Endometrial microvascular endothelial cells (primary cell): Measurements from ENCODE around the gene TMEM247. TPM values are rescaled to one million over a fixed set of nuclear protein-coding genes. Genes with fewer than 3 reads are reported as not detected.

Experiments used
- in situ Hi-C: cut with HindIII; loops from 2 replicates; pipeline ENCODE4 v1.10.0; 2017; ENCODE audit warnings: low sequenced_read_pairs, low pct_unique_long_range_greater_than_20kb; ENCODE audit errors: inconsistent ontology term
- total RNA-seq: library from RNA; depleted of rRNA; stranded (reverse); fragments of >200 nt; gene quantifications from one replicate; pipeline ENCODE4 v1.2.3, GENCODE V29; 2015; ENCODE audit errors: inconsistent ontology term

TMEM247 gene
- not detected for total RNA-seq

- in situ Hi-C loops: no loop called here
These were observed at the start of gene TMEM247 for GRCh38 chr2:46479265-46479664. TMEM247 (plus strand) TSS chr2:46479565.

- in situ Hi-C loops: no loop called here
These were observed 49.0 kb upstream of the TMEM247 start for GRCh38 chr2:46430413-46430812.

- in situ Hi-C loops: no loop called here
These were observed 48.4 kb upstream of the TMEM247 start for GRCh38 chr2:46430992-46431391.

GRCh38 chr2:46431481-46432235 lies 47.7 kb upstream of the TMEM247 start:
- in situ Hi-C loops: no loop called here

GRCh38 chr2:46434851-46435273 lies 44.5 kb upstream of the TMEM247 start:
- in situ Hi-C loops: no loop called here

- in situ Hi-C loops: no loop called here
These were observed 44.0 kb upstream of the TMEM247 start for GRCh38 chr2:46435353-46435752.

GRCh38 chr2:46435796-46436360 lies 43.5 kb upstream of the TMEM247 start:
- in situ Hi-C loops: no loop called here

GRCh38 chr2:46436800-46437199 lies 42.6 kb upstream of the TMEM247 start:
- in situ Hi-C loops: no loop called here

GRCh38 chr2:46438102-46438501 lies 41.3 kb upstream of the TMEM247 start:
- in situ Hi-C loops: no loop called here

GRCh38 chr2:46438794-46439193 lies 40.6 kb upstream of the TMEM247 start:
- in situ Hi-C loops: no loop called here

GRCh38 chr2:46439582-46439981 lies 39.8 kb upstream of the TMEM247 start:
- in situ Hi-C loops: no loop called here

- in situ Hi-C loops: no loop called here
These were observed 37.3 kb upstream of the TMEM247 start for GRCh38 chr2:46441838-46442712.

- in situ Hi-C loops: no loop called here
These were observed 34.6 kb upstream of the TMEM247 start for GRCh38 chr2:46444732-46445131.

- in situ Hi-C loops: no loop called here
These were observed 33.8 kb upstream of the TMEM247 start for GRCh38 chr2:46445556-46445955.

GRCh38 chr2:46446871-46447568 lies 32.3 kb upstream of the TMEM247 start:
- in situ Hi-C loops: no loop called here

- in situ Hi-C loops: no loop called here
These were observed 31.7 kb upstream of the TMEM247 start for GRCh38 chr2:46447649-46448048.

- in situ Hi-C loops: no loop called here
These were observed 31.3 kb upstream of the TMEM247 start for GRCh38 chr2:46448111-46448510.

GRCh38 chr2:46448641-46449040 lies 30.7 kb upstream of the TMEM247 start:
- in situ Hi-C loops: no loop called here

GRCh38 chr2:46449700-46450099 lies 29.7 kb upstream of the TMEM247 start:
- in situ Hi-C loops: no loop called here
